WTC11 (cell line): ENCODE results near the gene PRPF8. TPM values are rescaled to one million over a fixed set of nuclear protein-coding genes. Genes with fewer than 3 reads are reported as not detected.
A peak's percentile ranks its signal among the peaks of the same experiment; 100 is the strongest.

Experiments
- ATAC-seq: fragments of 200-7000 bp; cut with Tn5 transposase; 2 replicates; pipeline ENCODE4 v1.10.0; 2021; ENCODE audit warnings: mild to moderate bottlenecking, moderate library complexity
- CTCF ChIA-PET: fragments of 300-600 bp; sonication (Branson Sonifier 250); formaldehyde crosslinking; loops from one replicate; lab custom pipeline; 2021; ENCODE audit warnings: antibody characterized with exemption; lab: Charles Lee
- POLR2A ChIA-PET: fragments of 350-600 bp; sonication (Branson Sonifier 250); formaldehyde crosslinking; loops from one replicate; lab custom pipeline; 2021; ENCODE audit warnings: antibody characterized with exemption; lab: Charles Lee
- DNase-seq: peaks from one replicate; pipeline ENCODE4 v3.0.0; 2021; ENCODE audit warnings: low spot score
- H3K27ac Mint-ChIP-seq: 2 replicates; pipeline ENCODE4 v1.8.0; 2021; ENCODE audit warnings: mixed read lengths
- H3K27me3 Mint-ChIP-seq: 2 replicates; pipeline ENCODE4 v1.8.0; 2021; ENCODE audit warnings: low read depth, mild to moderate bottlenecking, moderate library complexity, mixed read lengths
- H3K36me3 Mint-ChIP-seq: 2 replicates; pipeline ENCODE4 v1.8.0; 2021; ENCODE audit warnings: mixed read lengths
- H3K4me1 Mint-ChIP-seq: 2 replicates; pipeline ENCODE4 v1.8.0; 2022; ENCODE audit warnings: mixed read lengths
- H3K4me3 Mint-ChIP-seq: 2 replicates; pipeline ENCODE4 v1.8.0; 2021; ENCODE audit warnings: mild to moderate bottlenecking, moderate library complexity, mixed read lengths
- H3K9me3 Mint-ChIP-seq: 2 replicates; pipeline ENCODE4 v1.8.0; 2021; ENCODE audit warnings: mixed read lengths
- ATF6 ChIP-seq: sonication (generic); formaldehyde crosslinking; IDR thresholded peaks from 2 replicates; pipeline ENCODE4 v1.8.1; 2023; ENCODE audit warnings: mild to moderate bottlenecking, missing genetic modification reagents
- CBFB ChIP-seq: sonication (generic); formaldehyde crosslinking; IDR thresholded peaks from 2 replicates; pipeline ENCODE4 v1.8.1; 2022; ENCODE audit warnings: mild to moderate bottlenecking, low read depth, missing genetic modification reagents
- CTCF ChIP-seq: fragments of 200-600 bp; IDR thresholded peaks from 2 replicates; pipeline ENCODE4 v1.8.0; 2022; ENCODE audit warnings: antibody characterized with exemption
- E2F5 ChIP-seq: sonication (generic); formaldehyde crosslinking; IDR thresholded peaks from 2 replicates; pipeline ENCODE4 v1.8.1; 2022; ENCODE audit warnings: mild to moderate bottlenecking, moderate library complexity, missing genetic modification reagents
- EMX1 ChIP-seq: fragments of 250-450 bp; sonication (Bioruptor Pico); IDR thresholded peaks from 2 replicates; pipeline ENCODE4 v1.8.0; 2021; ENCODE audit warnings: mild to moderate bottlenecking
- FOXJ3 ChIP-seq: sonication (generic); formaldehyde crosslinking; IDR thresholded peaks from 2 replicates; pipeline ENCODE4 v1.9.0; 2021; ENCODE audit warnings: missing genetic modification reagents, mild to moderate bottlenecking, borderline replicate concordance
- GABPB1 ChIP-seq: sonication (generic); formaldehyde crosslinking; IDR thresholded peaks from 2 replicates; pipeline ENCODE4 v1.8.1; 2023; ENCODE audit warnings: mild to moderate bottlenecking, missing genetic modification reagents
- GTF2I ChIP-seq: fragments of 250-450 bp; sonication (Bioruptor Pico); conservative IDR thresholded peaks from 2 replicates; pipeline ENCODE4 v1.4.0; 2021; ENCODE audit warnings: mild to moderate bottlenecking
- HMGXB4 ChIP-seq: sonication (generic); formaldehyde crosslinking; IDR thresholded peaks from 2 replicates; pipeline ENCODE4 v1.8.1; 2023; ENCODE audit warnings: mild to moderate bottlenecking, moderate library complexity, missing genetic modification reagents
- KAT7 ChIP-seq: sonication (generic); formaldehyde crosslinking; IDR thresholded peaks from 2 replicates; pipeline ENCODE4 v1.8.1; 2023; ENCODE audit warnings: missing genetic modification reagents, mild to moderate bottlenecking, borderline replicate concordance
- MXD4 ChIP-seq: fragments of 250-450 bp; sonication (Bioruptor Pico); IDR thresholded peaks from 2 replicates; pipeline ENCODE4 v1.8.0; 2021; ENCODE audit warnings: mild to moderate bottlenecking, moderate library complexity, borderline replicate concordance
- NFATC4 ChIP-seq: fragments of 250-450 bp; sonication (Bioruptor Pico); IDR thresholded peaks from 2 replicates; pipeline ENCODE4 v1.9.0; 2021; ENCODE audit warnings: mild to moderate bottlenecking
- NFYB ChIP-seq: sonication (generic); formaldehyde crosslinking; conservative IDR thresholded peaks from 2 replicates; pipeline ENCODE4 v1.8.0; 2022; ENCODE audit warnings: low read depth, missing genetic modification reagents
- OVOL2 ChIP-seq: fragments of 250-450 bp; sonication (Bioruptor Pico); IDR thresholded peaks from 2 replicates; pipeline ENCODE4 v1.9.0; 2021; ENCODE audit warnings: mild to moderate bottlenecking, borderline replicate concordance
- RELA ChIP-seq: sonication (generic); formaldehyde crosslinking; IDR thresholded peaks from 2 replicates; pipeline ENCODE4 v1.8.1; 2022; ENCODE audit warnings: missing genetic modification reagents, mild to moderate bottlenecking, borderline replicate concordance
- RORB ChIP-seq: fragments of 250-450 bp; sonication (Bioruptor Pico); IDR thresholded peaks from 2 replicates; pipeline ENCODE4 v1.9.0; 2021; ENCODE audit warnings: mild to moderate bottlenecking
- SOX15 ChIP-seq: fragments of 250-450 bp; sonication (Bioruptor Pico); IDR thresholded peaks from 2 replicates; pipeline ENCODE4 v1.9.0; 2021; ENCODE audit warnings: mild to moderate bottlenecking
- SP1 ChIP-seq: sonication (generic); formaldehyde crosslinking; conservative IDR thresholded peaks from 2 replicates; pipeline ENCODE4 v1.8.1; 2022; ENCODE audit warnings: missing genetic modification reagents
- USF1 ChIP-seq: sonication (generic); formaldehyde crosslinking; IDR thresholded peaks from 2 replicates; pipeline ENCODE4 v1.8.0; 2022; ENCODE audit warnings: mild to moderate bottlenecking, missing genetic modification reagents
- ZBTB21 ChIP-seq: sonication (generic); formaldehyde crosslinking; IDR thresholded peaks from 2 replicates; pipeline ENCODE4 v1.8.1; 2023; ENCODE audit warnings: mild to moderate bottlenecking, missing genetic modification reagents, borderline replicate concordance
- ZMAT4 ChIP-seq: fragments of 250-450 bp; sonication (Bioruptor Pico); IDR thresholded peaks from 2 replicates; pipeline ENCODE4 v1.9.0; 2021; ENCODE audit warnings: mild to moderate bottlenecking
- ZNF219 ChIP-seq: sonication (generic); formaldehyde crosslinking; IDR thresholded peaks from 2 replicates; pipeline ENCODE4 v1.8.0; 2023; ENCODE audit warnings: missing genetic modification reagents, mild to moderate bottlenecking, borderline replicate concordance
- ZNF232 ChIP-seq: sonication (generic); formaldehyde crosslinking; IDR thresholded peaks from 2 replicates; pipeline ENCODE4 v1.8.0; 2022; ENCODE audit warnings: mild to moderate bottlenecking, missing genetic modification reagents
- ZNF425 ChIP-seq: fragments of 250-450 bp; sonication (Bioruptor Pico); conservative IDR thresholded peaks from 2 replicates; pipeline ENCODE4 v1.9.0; 2021; ENCODE audit warnings: mild to moderate bottlenecking
- total RNA-seq: library from RNA; stranded (reverse); gene quantifications from 3 replicates; pipeline ENCODE4 v1.2.3, GENCODE V29; 2021

PRPF8 gene
- total RNA-seq, 1 experiment from 2014 or later = 388 TPM

GRCh38 chr17:1629504-1630310 is 55.0 kb downstream of the PRPF8 start:
- H3K27me3 Mint-ChIP-seq = peaks cover 19% of the 10 kb centered on the region
- ChIA-PET CTCF (interaction anchor here (0.5 to 8.7 kb wide), 39 partner anchors 8 to 674 kb away, joined by 3 to 240 read pairs (median 4); partner anchors contain the start of genes INPP5K, MYO1C, PITPNA and RILP), POLR2A (interaction anchor here (0.7 to 3.1 kb wide), 5 partner anchors 19 to 152 kb away, joined by 3 to 12 read pairs (median 3); partner anchors contain the start of gene RILP)
- DNase-seq = peak; percentile 85
- peaks cover 25% of the 10 kb centered on the region for H3K4me1 Mint-ChIP-seq
- ATAC-seq = peak; percentile 17
- H3K36me3 Mint-ChIP-seq = no peaks in the 10 kb centered on the region
- TF ChIP-seq ZBTB21 = no peak
- TF ChIP-seq CTCF = peak; percentile 44; the same call in 1 of the 2 replicates
- TF ChIP-seq RELA (CRISPR knock-in tag) = peak; percentile 82; the same call in 1 of the 2 replicates
- no peak for TF ChIP-seq RORB (CRISPR knock-in tag)
- no peak for TF ChIP-seq NFATC4 (CRISPR knock-in tag)
- 0 out of 2 replicates have a peak, but pooled peaks have one; percentile 34 for TF ChIP-seq KAT7 (CRISPR knock-in tag)
- TF ChIP-seq GABPB1 (CRISPR knock-in tag) = 0 out of 2 replicates have a peak, but pooled peaks have one; percentile 15
- no peak for TF ChIP-seq SOX15
- TF ChIP-seq ZNF232 (CRISPR knock-in tag) = no peak
- peak; percentile 46; the same call in 1 of the 2 replicates for TF ChIP-seq MXD4 (CRISPR knock-in tag)
- no peak for TF ChIP-seq ZMAT4 (CRISPR knock-in tag)
- TF ChIP-seq FOXJ3 (CRISPR knock-in tag) = no peak
- no peaks in the 10 kb centered on the region for H3K9me3 Mint-ChIP-seq
- peak overlapping the region; percentile 64 for H3K4me3 Mint-ChIP-seq
- no peak overlapping the region for H3K27ac Mint-ChIP-seq

GRCh38 chr17:1628856-1629503 is 55.7 kb downstream of the PRPF8 start:
- ChIA-PET POLR2A (interaction anchor here (0.7 to 3.1 kb wide), 5 partner anchors 20 to 152 kb away, joined by 3 to 12 read pairs (median 3); partner anchors contain the start of gene RILP), CTCF (interaction anchor here (0.7 to 8.7 kb wide), 21 partner anchors 8 to 674 kb away, joined by 3 to 240 read pairs (median 6); partner anchors contain the start of genes INPP5K, MYO1C, RILP and SCARF1)
- Mint-ChIP-seq H3K36me3 (no peaks in the 10 kb centered on the region), H3K4me3 (peak overlapping the region; percentile 87), H3K9me3 (no peaks in the 10 kb centered on the region), H3K27me3 (peaks cover 19% of the 10 kb centered on the region), H3K27ac (peak overlapping the region; percentile 97), H3K4me1 (peaks cover 25% of the 10 kb centered on the region)
- ATAC-seq (peak; percentile 67), DNase-seq (peak; percentile 97)
- TF ChIP-seq GTF2I (CRISPR knock-in tag) (no peak), OVOL2 (CRISPR knock-in tag) (no peak), NFYB (CRISPR knock-in tag) (peak; percentile 65), USF1 (CRISPR knock-in tag) (no peak), E2F5 (CRISPR knock-in tag) (no peak), ZNF219 (no peak), ZNF425 (CRISPR knock-in tag) (no peak), SP1 (peak; percentile 27; the same call in 1 of the 2 replicates), CBFB (no peak), ATF6 (CRISPR knock-in tag) (no peak), EMX1 (CRISPR knock-in tag) (no peak), GABPB1 (CRISPR knock-in tag) (no peak), HMGXB4 (CRISPR knock-in tag) (no peak; the same call in 1 of the 2 replicates)
